SH-SY5Y (cell line): ENCODE measurements around the gene IGFN1.

Experiments
- GATA2 ChIP-seq: IDR thresholded peaks from 2 replicates; pipeline ENCODE4 v1.6.1; 2011; ENCODE audit warnings: mild to moderate bottlenecking, low read depth, low read length
- GATA3 ChIP-seq: IDR thresholded peaks from 2 replicates; pipeline ENCODE4 v1.6.1; 2011; ENCODE audit warnings: low read depth, mild to moderate bottlenecking, low read length, moderate library complexity

DNA sequence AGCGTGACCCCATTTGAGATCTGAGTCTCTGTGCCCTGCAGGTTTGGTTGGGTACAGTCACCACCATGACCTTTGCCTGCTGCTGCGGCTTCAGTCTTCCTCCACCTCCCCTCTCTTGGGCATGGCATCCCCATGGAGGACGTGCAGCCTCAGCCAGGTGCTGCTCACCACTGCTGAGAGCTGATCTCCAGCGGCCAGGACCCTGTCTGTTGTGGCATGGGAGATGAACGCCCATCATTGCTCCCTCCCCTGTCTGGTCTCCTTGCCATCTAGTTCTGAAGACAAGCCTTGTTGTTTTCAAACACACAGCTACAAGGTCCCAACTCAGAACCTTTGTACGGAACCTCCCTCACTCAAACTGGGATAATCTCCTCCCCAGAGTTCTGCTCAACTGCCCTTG lies 73.4 kb downstream of the IGFN1 start:
- TF ChIP-seq GATA3 (no peak), GATA2 (no peak)
